HFFc6 (cell line): ENCODE measurements around the gene ASPSCR1. TPM values are rescaled to one million over a fixed set of nuclear protein-coding genes. Genes with fewer than 3 reads are reported as not detected.

Experiments
- DNase-seq: peaks from one replicate; pipeline ENCODE4 v3.0.0-alpha.2; 2018
- H3K27ac Mint-ChIP-seq: 2 replicates; pipeline ENCODE4 v1.8.0; 2020; ENCODE audit warnings: mild to moderate bottlenecking, mixed read lengths
- H3K27me3 Mint-ChIP-seq: 2 replicates; pipeline ENCODE4 v1.8.0; 2021; ENCODE audit warnings: mild to moderate bottlenecking, moderate library complexity, mixed read lengths; ENCODE audit not compliant: insufficient read depth
- H3K36me3 Mint-ChIP-seq: 2 replicates; pipeline ENCODE4 v1.8.0; 2021; ENCODE audit warnings: low read depth, mixed read lengths
- H3K4me1 Mint-ChIP-seq: 2 replicates; pipeline ENCODE4 v1.8.0; 2020; ENCODE audit warnings: low read depth, mixed read lengths
- H3K4me3 Mint-ChIP-seq: 2 replicates; pipeline ENCODE4 v1.8.0; 2020; ENCODE audit warnings: mild to moderate bottlenecking, moderate library complexity, mixed read lengths
- H3K9me3 Mint-ChIP-seq: 2 replicates; pipeline ENCODE4 v1.8.0; 2020; ENCODE audit warnings: mild to moderate bottlenecking, mixed read lengths
- CTCF ChIP-seq: fragments of 200-600 bp; sonication (generic); IDR thresholded peaks from 2 replicates; pipeline ENCODE4 v1.5.0; 2021; ENCODE audit warnings: antibody characterized with exemption, mild to moderate bottlenecking
- total RNA-seq, 6 experiments: library from RNA; stranded (reverse); fragmentation: NEBNext Ultra II Directional; extraction: Animal tissue kit (Norgen Biotek cat#: 25700); gene quantifications; 2 replicates in 1 of 6; 3 replicates in 5 of 6; pipeline ENCODE4 v1.2.3, GENCODE V29; 2021

ASPSCR1 gene
- total RNA-seq, 6 experiments from 2014 or later, result 26.6 to 36.8 (median 34.7) TPM

GRCh38 chr17:82056729-82057621 is 79.5 kb downstream of the ASPSCR1 start:
- Mint-ChIP-seq H3K4me1 (peaks cover 10% of the 10 kb centered on the region; the same call in 1 of the 2 replicates), H3K9me3 (no peaks in the 10 kb centered on the region), H3K27ac (no peak overlapping the region), H3K27me3 (peaks cover 5% of the 10 kb centered on the region; the same call in 1 of the 2 replicates), H3K4me3 (no peak overlapping the region), H3K36me3 (peaks cover 4% of the 10 kb centered on the region; the same call in 1 of the 2 replicates)
- no peak for DNase-seq
- TF ChIP-seq CTCF, result no peak

GRCh38 chr17:82058230-82058854 is 80.9 kb downstream of the ASPSCR1 start:
- peaks cover 5% of the 10 kb centered on the region; the same call in 1 of the 2 replicates for H3K27me3 Mint-ChIP-seq
- H3K9me3 Mint-ChIP-seq, result no peaks in the 10 kb centered on the region
- no peak for TF ChIP-seq CTCF
- H3K4me3 Mint-ChIP-seq, result no peak overlapping the region
- no peak overlapping the region for H3K27ac Mint-ChIP-seq
- peaks cover 2% of the 10 kb centered on the region; the same call in 1 of the 2 replicates for H3K4me1 Mint-ChIP-seq
- no peak for DNase-seq
- H3K36me3 Mint-ChIP-seq, result peaks cover 4% of the 10 kb centered on the region; the same call in 1 of the 2 replicates

GRCh38 chr17:82058855-82059249 is 81.4 kb downstream of the ASPSCR1 start:
- Mint-ChIP-seq H3K36me3 (peaks cover 4% of the 10 kb centered on the region; the same call in 1 of the 2 replicates), H3K27ac (no peak overlapping the region), H3K9me3 (no peaks in the 10 kb centered on the region), H3K4me1 (no peaks in the 10 kb centered on the region), H3K4me3 (no peak overlapping the region), H3K27me3 (peaks cover 5% of the 10 kb centered on the region; the same call in 1 of the 2 replicates)
- DNase-seq, result no peak
- TF ChIP-seq CTCF, result no peak

GRCh38 chr17:82059272-82060000 is 82.0 kb downstream of the ASPSCR1 start:
- no peak overlapping the region for H3K4me3 Mint-ChIP-seq
- no peaks in the 10 kb centered on the region for H3K4me1 Mint-ChIP-seq
- peaks cover 4% of the 10 kb centered on the region; the same call in 1 of the 2 replicates for H3K36me3 Mint-ChIP-seq
- H3K27ac Mint-ChIP-seq, result no peak overlapping the region
- no peak for TF ChIP-seq CTCF
- no peak for DNase-seq
- no peaks in the 10 kb centered on the region for H3K9me3 Mint-ChIP-seq
- H3K27me3 Mint-ChIP-seq, result peaks cover 5% of the 10 kb centered on the region; the same call in 1 of the 2 replicates

GRCh38 chr17:82060001-82060380 is 82.6 kb downstream of the ASPSCR1 start:
- no peak for DNase-seq
- H3K4me3 Mint-ChIP-seq, result no peak overlapping the region
- H3K4me1 Mint-ChIP-seq, result no peaks in the 10 kb centered on the region
- H3K36me3 Mint-ChIP-seq, result peaks cover 4% of the 10 kb centered on the region; the same call in 1 of the 2 replicates
- no peak for TF ChIP-seq CTCF
- no peak overlapping the region for H3K27ac Mint-ChIP-seq
- H3K9me3 Mint-ChIP-seq, result no peaks in the 10 kb centered on the region
- H3K27me3 Mint-ChIP-seq, result peaks cover 5% of the 10 kb centered on the region; the same call in 1 of the 2 replicates
